Astrocyte of the spinal cord (primary cell): ENCODE measurements around the gene ACTN3.
A peak's percentile ranks its signal among the peaks of the same experiment; 100 is the strongest.

Experiments used
- DNase-seq: peaks from one replicate; pipeline ENCODE4 v3.0.0; 2011; ENCODE audit warnings: low read depth, low spot score
- H3K4me3 ChIP-seq: 2 replicates; pipeline ENCODE4 v1.5.1; 2011; ENCODE audit warnings: low read depth, mild to moderate bottlenecking, low read length, moderate library complexity
- CTCF ChIP-seq: IDR thresholded peaks from 2 replicates; pipeline ENCODE4 v1.5.1; 2012; ENCODE audit warnings: low read depth, mild to moderate bottlenecking, low read length, inconsistent platforms
- in situ Hi-C: cut with HindIII; loops from 2 replicates; pipeline ENCODE4 v1.10.0; 2017; ENCODE audit warnings: low sequenced_read_pairs

ACTN3 gene

GRCh38 chr11:66593303-66593635, 46.6 kb downstream of the ACTN3 start:
- DNase-seq: no peak
- peak overlapping the region; percentile 75 for H3K4me3 ChIP-seq
- TF ChIP-seq CTCF: no peak
- in situ Hi-C loops: no loop called here

GRCh38 chr11:66593650-66594049, 46.9 kb downstream of the ACTN3 start:
- peak overlapping the region; percentile 75 for H3K4me3 ChIP-seq
- in situ Hi-C loops: no loop called here
- DNase-seq: no peak
- TF ChIP-seq CTCF: no peak

- no peak for TF ChIP-seq CTCF
- H3K4me3 ChIP-seq: no peak overlapping the region
- DNase-seq: no peak
- in situ Hi-C loops: no loop called here
Observed at GRCh38 chr11:66595245-66595904, 48.7 kb downstream of the ACTN3 start.

GRCh38 chr11:66598993-66599392, 52.3 kb downstream of the ACTN3 start:
- DNase-seq: no peak
- in situ Hi-C loops: no loop called here
- no peak for TF ChIP-seq CTCF
- no peak overlapping the region for H3K4me3 ChIP-seq

- no peak for DNase-seq
- no peak for TF ChIP-seq CTCF
- in situ Hi-C loops: no loop called here
- H3K4me3 ChIP-seq: no peak overlapping the region
Observed at GRCh38 chr11:66600219-66600618, 53.5 kb downstream of the ACTN3 start.

GRCh38 chr11:66600631-66601233, 54.0 kb downstream of the ACTN3 start:
- in situ Hi-C loops: no loop called here
- H3K4me3 ChIP-seq: no peak overlapping the region
- TF ChIP-seq CTCF: no peak
- DNase-seq: peak; percentile 49
